ENCODE measurements around the gene TAS1R3. TPM values are rescaled to one million over a fixed set of nuclear protein-coding genes. Genes with fewer than 3 reads are reported as not detected.

TAS1R3 gene
- total and polyA plus RNA-seq, 2 experiments from 2014 or later = 0.14 TPM; not detected in 1

DNA sequence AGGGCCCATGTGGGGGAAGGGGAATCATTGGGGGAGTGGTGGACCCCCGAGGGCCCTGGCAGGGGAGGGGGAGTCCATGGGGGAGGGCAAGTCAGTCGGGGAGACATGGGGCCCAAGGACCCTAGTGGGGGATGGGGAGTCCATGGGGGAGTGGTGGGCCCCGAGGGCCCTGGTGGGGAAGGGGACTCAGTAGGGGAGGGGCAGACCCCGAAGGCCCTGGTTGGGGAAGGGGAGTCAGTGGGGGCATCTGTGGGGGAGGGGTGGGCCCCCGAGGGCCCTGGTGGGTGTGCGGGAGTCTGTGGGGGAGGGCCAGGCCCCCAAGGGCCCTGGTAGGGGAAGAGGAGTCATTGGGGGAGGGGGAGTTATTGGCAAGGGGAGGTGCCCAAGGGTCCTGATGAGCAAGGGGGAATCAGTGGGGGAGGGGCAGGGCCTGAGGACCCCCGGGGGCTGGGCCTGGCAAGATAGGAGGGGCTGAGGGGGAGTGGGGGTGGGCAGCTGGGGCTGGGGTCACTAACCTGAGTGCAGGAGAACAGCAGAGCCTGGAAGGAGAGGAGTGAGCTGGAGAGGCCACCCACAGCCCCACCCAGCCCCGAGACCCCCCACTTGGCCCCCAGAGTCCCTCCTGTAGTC lies 25.2 kb downstream of the TAS1R3 start:
- DNase-seq (ENCODE audit: low spot score) (no peak), ATAC-seq (no peak)
- Histone ChIP-seq H3F3A (replicated peaks; ENCODE audit: low read depth) (peaks cover 31% of the 10 kb centered on the region), H3K36me3 (ENCODE audit: insufficient read depth) (no peaks in the 10 kb centered on the region), H2AFZ (no peak overlapping the region), H3K79me2 (replicated peaks; ENCODE audit: insufficient read depth) (no peaks in the 10 kb centered on the region), H3K4me3 (no peak overlapping the region), H3K27me3 (ENCODE audit: insufficient read depth) (peaks cover 28% of the 10 kb centered on the region), H3K4me1 (ENCODE audit: insufficient read depth) (peaks cover 32% of the 10 kb centered on the region), H3K27ac (ENCODE audit: low read depth) (no peak overlapping the region), H3K9me2 (ENCODE audit: insufficient read depth) (no peaks in the 10 kb centered on the region), H4K20me1 (replicated peaks; ENCODE audit: insufficient read depth) (no peaks in the 10 kb centered on the region; the same call in 1 of the 2 replicates), H3K4me2 (no peak overlapping the region)
- Mint-ChIP-seq H3K4me1 (peaks cover 37% of the 10 kb centered on the region), H3K27me3 (ENCODE audit: insufficient read depth, low read depth, poor library complexity) (peaks cover 42% of the 10 kb centered on the region), H3K27ac (no peak overlapping the region), H3K9me3 (no peaks in the 10 kb centered on the region; the same call in 2 of the 3 replicates), H3K36me3 (ENCODE audit: low read depth) (no peaks in the 10 kb centered on the region), H3K4me3 (no peak overlapping the region)
- TF ChIP-seq CREB1 (CRISPR knock-in tag; IDR thresholded peaks at IDR 0.05; ENCODE audit: low read depth) (no peak), JUNB (IDR thresholded peaks at IDR 0.05; ENCODE audit: unreplicated experiment) (no peak), NANOG (IDR thresholded peaks at IDR 0.05; ENCODE audit: borderline replicate concordance) (no peak), EZH2 (IDR thresholded peaks at IDR 0.05; ENCODE audit: low read depth, unreplicated experiment) (no peak), ZNF114 (CRISPR knock-in tag; IDR thresholded peaks at IDR 0.05) (no peak), STAT1 (IDR thresholded peaks at IDR 0.05; ENCODE audit: unreplicated experiment) (no peak), EZH2phosphoT487 (IDR thresholded peaks at IDR 0.05; ENCODE audit: unreplicated experiment) (no peak), ZNF331 (CRISPR knock-in tag; IDR thresholded peaks at IDR 0.05; ENCODE audit: low read depth) (no peak)
- TF ChIP-seq, protein P1, sequence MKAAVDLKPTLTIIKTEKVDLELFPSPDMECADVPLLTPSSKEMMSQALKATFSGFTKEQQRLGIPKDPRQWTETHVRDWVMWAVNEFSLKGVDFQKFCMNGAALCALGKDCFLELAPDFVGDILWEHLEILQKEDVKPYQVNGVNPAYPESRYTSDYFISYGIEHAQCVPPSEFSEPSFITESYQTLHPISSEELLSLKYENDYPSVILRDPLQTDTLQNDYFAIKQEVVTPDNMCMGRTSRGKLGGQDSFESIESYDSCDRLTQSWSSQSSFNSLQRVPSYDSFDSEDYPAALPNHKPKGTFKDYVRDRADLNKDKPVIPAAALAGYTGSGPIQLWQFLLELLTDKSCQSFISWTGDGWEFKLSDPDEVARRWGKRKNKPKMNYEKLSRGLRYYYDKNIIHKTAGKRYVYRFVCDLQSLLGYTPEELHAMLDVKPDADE (IDR thresholded peaks at IDR 0.05) = no peak

DNA sequence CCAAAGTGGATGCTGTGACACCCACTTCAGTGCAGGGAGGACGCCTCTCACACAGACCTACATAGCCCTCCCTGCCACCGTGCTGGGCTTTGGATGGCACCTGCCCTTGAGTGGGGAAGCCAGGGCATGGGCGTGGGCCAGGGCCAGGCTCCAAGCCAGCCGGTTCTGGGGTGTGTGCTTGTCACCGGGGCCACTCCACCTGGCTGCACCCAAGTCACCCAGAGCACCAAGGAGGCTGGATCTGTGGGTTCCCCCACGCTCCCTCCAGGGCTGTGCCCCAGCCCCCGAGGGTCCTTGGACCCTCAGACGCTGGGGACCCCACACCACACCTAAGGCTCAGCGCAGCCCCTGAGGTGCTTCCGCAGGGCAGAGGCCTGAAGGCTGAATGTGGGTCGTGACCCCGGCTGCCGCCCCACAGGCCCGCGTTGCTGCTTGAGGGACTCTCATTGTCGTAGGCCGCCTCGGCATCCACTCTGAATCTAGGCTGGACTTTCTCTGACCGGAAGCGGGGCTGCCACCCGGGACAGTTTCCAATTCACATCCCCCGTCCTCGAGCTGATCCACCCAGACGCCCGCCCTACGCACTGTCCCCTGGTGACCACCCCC lies 25.8 kb downstream of the TAS1R3 start:
- Histone ChIP-seq H3K36me3 (ENCODE audit: insufficient read depth) (no peaks in the 10 kb centered on the region), H2AFZ (no peak overlapping the region), H3K27me3 (ENCODE audit: insufficient read depth) (peaks cover 28% of the 10 kb centered on the region), H3K4me3 (no peak overlapping the region), H3K9me2 (ENCODE audit: insufficient read depth) (no peaks in the 10 kb centered on the region), H3F3A (replicated peaks; ENCODE audit: low read depth) (peaks cover 31% of the 10 kb centered on the region), H3K27ac (ENCODE audit: low read depth) (no peak overlapping the region), H3K79me2 (replicated peaks; ENCODE audit: insufficient read depth) (no peaks in the 10 kb centered on the region), H3K4me1 (ENCODE audit: insufficient read depth) (peaks cover 35% of the 10 kb centered on the region), H4K20me1 (replicated peaks; ENCODE audit: insufficient read depth) (no peaks in the 10 kb centered on the region; the same call in 1 of the 2 replicates), H3K4me2 (no peak overlapping the region)
- Mint-ChIP-seq H3K4me1 (peaks cover 38% of the 10 kb centered on the region), H3K9me3 (no peaks in the 10 kb centered on the region; the same call in 2 of the 3 replicates), H3K27me3 (ENCODE audit: insufficient read depth, low read depth, poor library complexity) (peaks cover 42% of the 10 kb centered on the region), H3K4me3 (no peak overlapping the region), H3K27ac (no peak overlapping the region; the same call in 1 of the 2 replicates), H3K36me3 (ENCODE audit: low read depth) (no peaks in the 10 kb centered on the region)
- DNase-seq (ENCODE audit: low spot score) (no peak), ATAC-seq (no peak)
- TF ChIP-seq NANOG (IDR thresholded peaks at IDR 0.05; ENCODE audit: borderline replicate concordance) = no peak
- no peak for TF ChIP-seq JUNB (IDR thresholded peaks at IDR 0.05; ENCODE audit: unreplicated experiment)
- no peak for TF ChIP-seq CREB1 (CRISPR knock-in tag; IDR thresholded peaks at IDR 0.05; ENCODE audit: low read depth)
- TF ChIP-seq EZH2phosphoT487 (IDR thresholded peaks at IDR 0.05; ENCODE audit: unreplicated experiment) = no peak
- TF ChIP-seq, protein P2, sequence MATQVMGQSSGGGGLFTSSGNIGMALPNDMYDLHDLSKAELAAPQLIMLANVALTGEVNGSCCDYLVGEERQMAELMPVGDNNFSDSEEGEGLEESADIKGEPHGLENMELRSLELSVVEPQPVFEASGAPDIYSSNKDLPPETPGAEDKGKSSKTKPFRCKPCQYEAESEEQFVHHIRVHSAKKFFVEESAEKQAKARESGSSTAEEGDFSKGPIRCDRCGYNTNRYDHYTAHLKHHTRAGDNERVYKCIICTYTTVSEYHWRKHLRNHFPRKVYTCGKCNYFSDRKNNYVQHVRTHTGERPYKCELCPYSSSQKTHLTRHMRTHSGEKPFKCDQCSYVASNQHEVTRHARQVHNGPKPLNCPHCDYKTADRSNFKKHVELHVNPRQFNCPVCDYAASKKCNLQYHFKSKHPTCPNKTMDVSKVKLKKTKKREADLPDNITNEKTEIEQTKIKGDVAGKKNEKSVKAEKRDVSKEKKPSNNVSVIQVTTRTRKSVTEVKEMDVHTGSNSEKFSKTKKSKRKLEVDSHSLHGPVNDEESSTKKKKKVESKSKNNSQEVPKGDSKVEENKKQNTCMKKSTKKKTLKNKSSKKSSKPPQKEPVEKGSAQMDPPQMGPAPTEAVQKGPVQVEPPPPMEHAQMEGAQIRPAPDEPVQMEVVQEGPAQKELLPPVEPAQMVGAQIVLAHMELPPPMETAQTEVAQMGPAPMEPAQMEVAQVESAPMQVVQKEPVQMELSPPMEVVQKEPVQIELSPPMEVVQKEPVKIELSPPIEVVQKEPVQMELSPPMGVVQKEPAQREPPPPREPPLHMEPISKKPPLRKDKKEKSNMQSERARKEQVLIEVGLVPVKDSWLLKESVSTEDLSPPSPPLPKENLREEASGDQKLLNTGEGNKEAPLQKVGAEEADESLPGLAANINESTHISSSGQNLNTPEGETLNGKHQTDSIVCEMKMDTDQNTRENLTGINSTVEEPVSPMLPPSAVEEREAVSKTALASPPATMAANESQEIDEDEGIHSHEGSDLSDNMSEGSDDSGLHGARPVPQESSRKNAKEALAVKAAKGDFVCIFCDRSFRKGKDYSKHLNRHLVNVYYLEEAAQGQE (IDR thresholded peaks at IDR 0.05; ENCODE audit: unreplicated experiment) = no peak
